GM12891 (cell line): ENCODE measurements around the gene LLGL1.

Experiments
- DNase-seq: peaks from one replicate; pipeline ENCODE4 v3.0.0; 2011; ENCODE audit warnings: low spot score; ENCODE audit not compliant: insufficient read length
- FAIRE-seq: peaks from 2 replicates; lab custom pipeline; 2011; peaks lifted over from hg19 to GRCh38; lab: Jason Lieb, UNC
- PAX5 ChIP-seq: IDR thresholded peaks from 2 replicates; pipeline ENCODE4 v1.6.1; 2011; ENCODE audit warnings: low read length, moderate library complexity, mild to moderate bottlenecking; ENCODE audit not compliant: insufficient read depth, severe bottlenecking
- POLR2A ChIP-seq: IDR thresholded peaks from 2 replicates; pipeline ENCODE4 v1.6.1; 2011; ENCODE audit warnings: low read depth, low read length, control low read depth
- POLR2AphosphoS5 ChIP-seq: IDR thresholded peaks from 2 replicates; pipeline ENCODE4 v1.6.1; 2011; ENCODE audit warnings: low read depth, low read length, control low read depth
- POU2F2 ChIP-seq: IDR thresholded peaks from 2 replicates; pipeline ENCODE4 v1.6.1; 2011; ENCODE audit warnings: low read depth, mild to moderate bottlenecking, control low read depth, low read length, moderate library complexity
- SPI1 ChIP-seq: IDR thresholded peaks from 2 replicates; pipeline ENCODE4 v1.6.1; 2011; ENCODE audit warnings: low read depth, low read length, control low read depth
- TAF1 ChIP-seq: IDR thresholded peaks from 2 replicates; pipeline ENCODE4 v1.6.1; 2011; ENCODE audit warnings: low read depth, low read length, control low read depth

Gene LLGL1

GRCh38 chr17:18227635-18228034 lies 2.2 kb downstream of the LLGL1 start:
- TF ChIP-seq POLR2AphosphoS5 (no peak), POU2F2 (no peak), PAX5 (no peak), TAF1 (no peak), POLR2A (no peak), SPI1 (no peak)
- FAIRE-seq (no peak), DNase-seq (no peak)

- no peak for TF ChIP-seq PAX5
- DNase-seq (no peak), FAIRE-seq (no peak)
Observed at GRCh38 chr17:18228176-18228682, 2.8 kb downstream of the LLGL1 start.

DNA sequence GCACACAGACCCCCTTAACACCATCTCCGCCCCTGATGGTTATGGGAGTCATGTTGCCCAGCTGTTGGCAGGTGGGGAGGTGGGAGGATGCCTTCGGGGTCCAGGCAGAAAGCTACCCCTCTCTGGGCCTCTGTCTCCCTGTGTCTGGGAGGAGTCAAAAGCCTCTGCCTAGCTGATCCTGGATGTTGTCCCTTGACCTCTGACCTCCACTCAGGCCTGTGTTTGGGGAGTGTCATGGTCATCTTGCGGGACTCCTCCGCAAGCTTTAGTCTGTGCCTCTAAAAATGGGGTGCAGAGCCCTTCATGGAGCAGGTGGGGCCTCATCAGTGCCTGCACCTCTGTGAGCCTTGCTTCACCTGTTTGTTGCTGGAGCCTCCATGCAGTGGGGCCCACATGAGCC lies 3.8 kb downstream of the LLGL1 start:
- no peak for TF ChIP-seq SPI1
- TF ChIP-seq PAX5 = no peak
- TF ChIP-seq POU2F2 = no peak
- no peak for TF ChIP-seq POLR2A
- no peak for TF ChIP-seq TAF1
- TF ChIP-seq POLR2AphosphoS5 = no peak
- DNase-seq (no peak), FAIRE-seq (no peak)

GRCh38 chr17:18229771-18230170 lies 4.3 kb downstream of the LLGL1 start:
- FAIRE-seq (no peak), DNase-seq (no peak)
- TF ChIP-seq POLR2A (no peak), TAF1 (no peak), POLR2AphosphoS5 (no peak), POU2F2 (no peak), PAX5 (no peak), SPI1 (no peak)

DNA sequence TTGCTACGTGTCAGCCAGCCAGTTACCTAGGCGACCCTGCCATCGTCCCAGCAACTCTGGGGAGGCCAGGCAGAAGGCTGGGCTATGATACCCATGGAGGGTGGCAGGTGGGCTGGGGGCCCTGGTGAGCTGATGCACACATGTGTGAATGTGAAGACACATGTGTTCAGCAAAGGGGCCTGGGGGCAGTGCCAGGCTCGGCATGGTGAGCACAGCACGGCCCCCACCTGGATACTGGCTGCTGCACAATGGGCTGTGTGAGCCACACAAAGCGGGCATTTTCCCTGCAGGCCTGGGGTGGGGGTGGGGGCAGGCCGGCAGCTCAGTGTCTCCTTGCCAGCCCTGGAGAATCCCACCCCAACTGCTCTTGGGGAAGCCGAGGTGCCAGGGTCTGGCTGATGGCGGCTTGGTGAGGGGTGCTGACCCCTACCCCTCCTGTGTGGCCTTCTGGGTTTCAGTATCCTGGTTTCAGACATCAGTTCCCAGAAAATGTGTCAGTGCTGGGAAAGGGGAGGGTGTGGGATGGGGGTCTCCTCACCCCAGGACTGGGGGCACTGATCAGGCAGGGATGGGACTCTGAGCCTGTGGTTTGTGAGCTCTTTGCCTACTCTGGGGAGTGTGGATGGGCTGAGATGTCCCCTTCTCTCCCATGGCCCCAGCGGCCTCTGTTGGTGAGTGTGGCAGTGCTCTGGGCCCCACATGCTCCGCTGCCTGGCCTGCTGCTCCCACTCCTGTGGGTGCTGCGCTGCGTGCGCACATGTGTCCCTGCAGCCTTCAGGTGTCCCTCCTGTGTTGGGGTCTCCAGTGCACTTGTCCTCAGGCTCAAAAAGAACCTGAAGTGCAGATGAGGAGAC lies 5.1 kb downstream of the LLGL1 start:
- TF ChIP-seq TAF1 (no peak), POU2F2 (no peak), SPI1 (no peak), POLR2A (no peak), POLR2AphosphoS5 (no peak), PAX5 (no peak)
- DNase-seq (no peak), FAIRE-seq (no peak)

DNA sequence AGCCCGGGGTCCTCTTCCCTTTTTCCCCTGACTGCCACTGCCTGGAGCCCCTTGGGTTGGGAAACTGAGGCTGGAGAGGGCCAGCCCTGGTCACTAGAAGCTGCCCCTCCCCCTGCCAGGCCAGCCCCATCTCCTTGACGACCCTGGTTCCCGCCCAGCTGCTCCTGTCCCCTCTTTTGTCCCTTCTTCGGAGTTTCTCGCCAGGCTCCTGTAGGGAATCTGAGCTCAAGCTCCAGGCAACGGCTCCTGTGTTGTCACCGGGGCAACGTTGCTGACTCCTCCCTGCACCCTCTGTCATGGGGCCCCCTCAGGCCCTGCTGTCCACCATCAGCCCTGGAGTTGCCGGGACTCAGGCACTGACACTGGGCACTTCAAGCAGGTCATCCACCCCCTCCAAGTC lies 5.7 kb downstream of the LLGL1 start:
- DNase-seq = no peak
- FAIRE-seq = no peak
- TF ChIP-seq TAF1 = no peak
- TF ChIP-seq POLR2AphosphoS5 = no peak
- no peak for TF ChIP-seq SPI1
- no peak for TF ChIP-seq POU2F2
- TF ChIP-seq PAX5 = no peak
- no peak for TF ChIP-seq POLR2A

GRCh38 chr17:18233803-18234518 lies 8.5 kb downstream of the LLGL1 start:
- no peak for FAIRE-seq
- TF ChIP-seq TAF1 = no peak
- no peak for TF ChIP-seq PAX5
- no peak for TF ChIP-seq SPI1
- no peak for TF ChIP-seq POU2F2
- no peak for DNase-seq

GRCh38 chr17:18234853-18235380 lies 9.5 kb downstream of the LLGL1 start:
- DNase-seq = no peak
- TF ChIP-seq POLR2AphosphoS5 (no peak), SPI1 (no peak), TAF1 (no peak), POLR2A (no peak), PAX5 (no peak), POU2F2 (no peak)
- no peak for FAIRE-seq

DNA sequence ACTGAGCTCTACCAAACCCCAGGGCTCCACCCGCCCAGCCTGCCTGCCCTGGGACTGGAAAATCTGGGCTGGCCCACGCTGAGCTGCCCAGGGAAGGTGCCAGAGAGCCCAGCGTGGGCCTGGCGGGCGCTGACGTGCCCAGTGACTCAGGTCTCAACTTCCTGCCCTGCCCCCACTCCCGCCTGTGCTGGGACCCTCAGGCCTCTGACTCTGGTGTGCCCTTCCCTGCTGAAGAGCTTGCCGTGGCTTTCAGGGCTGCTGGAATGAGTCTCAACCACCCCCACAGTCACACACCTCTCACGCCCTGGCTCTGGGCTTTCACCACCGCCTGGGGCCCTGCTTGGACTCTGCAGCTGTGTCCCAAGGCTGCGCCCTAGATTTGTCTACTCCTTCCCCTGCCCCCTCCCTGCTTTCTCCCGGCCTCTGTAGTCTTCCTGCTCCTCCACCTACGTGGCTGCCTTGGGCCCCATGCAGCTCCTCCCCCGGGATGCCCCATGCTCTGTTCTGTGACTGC lies 10.4 kb downstream of the LLGL1 start:
- no peak for DNase-seq
- no peak for FAIRE-seq
- TF ChIP-seq PAX5 (no peak), POLR2AphosphoS5 (no peak), POU2F2 (no peak), SPI1 (no peak), TAF1 (no peak)
